GM12891 (cell line): ENCODE measurements around the gene CNGB1.

Source experiments
- POLR2A ChIP-seq: IDR thresholded peaks from 2 replicates; pipeline ENCODE4 v1.6.1; 2011; ENCODE audit warnings: low read depth, low read length, control low read depth
- POLR2AphosphoS5 ChIP-seq: IDR thresholded peaks from 2 replicates; pipeline ENCODE4 v1.6.1; 2011; ENCODE audit warnings: low read depth, low read length, control low read depth
- POU2F2 ChIP-seq: IDR thresholded peaks from 2 replicates; pipeline ENCODE4 v1.6.1; 2011; ENCODE audit warnings: low read depth, mild to moderate bottlenecking, control low read depth, low read length, moderate library complexity
- SPI1 ChIP-seq: IDR thresholded peaks from 2 replicates; pipeline ENCODE4 v1.6.1; 2011; ENCODE audit warnings: low read depth, low read length, control low read depth
- TAF1 ChIP-seq: IDR thresholded peaks from 2 replicates; pipeline ENCODE4 v1.6.1; 2011; ENCODE audit warnings: low read depth, low read length, control low read depth

DNA sequence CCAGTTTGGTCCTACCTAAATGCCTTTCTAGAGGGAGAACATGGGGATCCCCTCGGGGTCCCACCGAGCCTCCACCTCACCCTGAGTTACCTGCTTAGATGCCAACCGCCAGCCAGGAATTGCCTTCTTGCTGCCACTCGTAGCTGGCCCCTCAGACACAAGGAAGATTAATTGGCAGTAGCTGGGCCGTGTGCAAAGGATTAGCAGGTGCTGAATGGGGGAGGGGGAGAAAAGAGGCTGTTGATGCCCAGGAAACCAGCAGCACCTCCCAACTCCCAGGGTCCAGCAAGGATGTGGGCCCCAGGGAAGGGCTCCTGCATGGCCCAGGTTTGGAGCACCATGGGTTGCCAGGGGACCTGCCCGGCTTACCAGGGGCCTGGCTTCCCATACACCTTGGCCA lies at the start of gene CNGB1:
- no peak for TF ChIP-seq TAF1
- TF ChIP-seq POLR2AphosphoS5: no peak
- no peak for TF ChIP-seq POLR2A
- no peak for TF ChIP-seq SPI1
- TF ChIP-seq POU2F2: no peak
